Peyer's patch (tissue), 4 donors: ENCODE results near the gene SERGEF. TPM values are rescaled to one million over a fixed set of nuclear protein-coding genes. Genes with fewer than 3 reads are reported as not detected.

Source experiments
- DNase-seq, 3 donors: peaks; one replicate each; pipeline ENCODE4 v3.0.0-alpha.2; 2017 to 2019
- H3K27ac ChIP-seq, 4 donors: fragments of 200-600 bp; sonication (generic); one replicate each; pipeline ENCODE4 v1.5.1; 2016 to 2019
- H3K27me3 ChIP-seq, 2 donors: fragments of 200-600 bp; sonication (generic); one replicate each; pipeline ENCODE4 v1.5.1; 2019
- H3K36me3 ChIP-seq, 3 donors: fragments of 200-600 bp; sonication (generic); one replicate each; pipeline ENCODE4 v1.5.1; 2016 to 2019
- H3K4me1 ChIP-seq, 4 donors: fragments of 200-600 bp; sonication (generic); one replicate each; pipeline ENCODE4 v1.5.1; 2016 to 2019
- H3K4me3 ChIP-seq, 4 donors: fragments of 200-600 bp; sonication (generic); 1 replicate in 3 of 4; 2 replicates in 1 of 4; pipeline ENCODE4 v1.5.1; 2016 to 2019; ENCODE audit warnings: mild to moderate bottlenecking in 1 of 4
- H3K9me3 ChIP-seq, 4 donors: fragments of 200-600 bp; sonication (generic); one replicate each; pipeline ENCODE4 v1.5.1; 2016 to 2019; ENCODE audit warnings: mild to moderate bottlenecking in 1 of 4
- POLR2A ChIP-seq, 2 donors: fragments of 450-650 bp; IDR thresholded peaks; one replicate each; pipeline ENCODE4 v1.5.1; 2017; ENCODE audit warnings: antibody characterized with exemption in 2 of 2, mild to moderate bottlenecking in 2 of 2, moderate library complexity in 2 of 2
- total RNA-seq, 4 donors: library from RNA; depleted of rRNA; stranded (reverse); fragments of >200 nt; gene quantifications; one replicate each; pipeline ENCODE4 v1.1.0, GENCODE V29; 2016
- TF ChIP-seq, protein P1 (sequence below), 6 experiments: fragments of 450-650 bp in 4 of 6; fragments of 200-600 bp in 2 of 6; sonication (generic) in 1 of 6; IDR thresholded peaks; one replicate each; pipeline ENCODE4 v1.5.1; 2017 to 2019; ENCODE audit warnings: antibody characterized with exemption in 6 of 6, mild to moderate bottlenecking in 3 of 6, moderate library complexity in 1 of 6

The SERGEF gene
- total RNA-seq, 4 donors from 2014 or later: 19.4 to 40.4 (median 27.7) TPM

DNA sequence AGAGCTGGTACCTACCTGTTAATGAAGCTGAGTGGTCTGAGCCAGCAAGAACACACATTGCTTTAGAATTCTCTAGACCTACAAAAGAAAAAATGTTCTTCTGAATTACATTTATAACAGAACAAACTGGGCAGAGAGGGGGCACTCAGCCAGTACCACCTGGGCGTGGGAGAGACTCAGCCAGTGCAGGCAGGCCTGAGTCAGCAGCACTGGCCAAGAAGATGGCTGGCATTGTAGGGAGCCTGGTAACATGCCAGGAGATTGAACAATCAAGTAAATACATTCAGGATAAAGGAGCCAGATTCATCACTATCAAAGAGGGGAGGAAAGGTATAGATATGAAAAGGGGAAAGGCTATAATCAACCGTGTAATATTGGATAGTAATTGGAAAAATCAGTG lies 19.9 kb downstream of the SERGEF start:
- Histone ChIP-seq H3K4me3 (no peak overlapping the region), H3K36me3 (peaks cover 0 to 28% (median 3%) of the 10 kb centered on the region in 3 donors), H3K27me3 (no peaks in the 10 kb centered on the region), H3K9me3 (no peaks in the 10 kb centered on the region), H3K4me1 (no peaks in the 10 kb centered on the region), H3K27ac (no peak overlapping the region)
- no peak for DNase-seq
- TF ChIP-seq, protein P1, sequence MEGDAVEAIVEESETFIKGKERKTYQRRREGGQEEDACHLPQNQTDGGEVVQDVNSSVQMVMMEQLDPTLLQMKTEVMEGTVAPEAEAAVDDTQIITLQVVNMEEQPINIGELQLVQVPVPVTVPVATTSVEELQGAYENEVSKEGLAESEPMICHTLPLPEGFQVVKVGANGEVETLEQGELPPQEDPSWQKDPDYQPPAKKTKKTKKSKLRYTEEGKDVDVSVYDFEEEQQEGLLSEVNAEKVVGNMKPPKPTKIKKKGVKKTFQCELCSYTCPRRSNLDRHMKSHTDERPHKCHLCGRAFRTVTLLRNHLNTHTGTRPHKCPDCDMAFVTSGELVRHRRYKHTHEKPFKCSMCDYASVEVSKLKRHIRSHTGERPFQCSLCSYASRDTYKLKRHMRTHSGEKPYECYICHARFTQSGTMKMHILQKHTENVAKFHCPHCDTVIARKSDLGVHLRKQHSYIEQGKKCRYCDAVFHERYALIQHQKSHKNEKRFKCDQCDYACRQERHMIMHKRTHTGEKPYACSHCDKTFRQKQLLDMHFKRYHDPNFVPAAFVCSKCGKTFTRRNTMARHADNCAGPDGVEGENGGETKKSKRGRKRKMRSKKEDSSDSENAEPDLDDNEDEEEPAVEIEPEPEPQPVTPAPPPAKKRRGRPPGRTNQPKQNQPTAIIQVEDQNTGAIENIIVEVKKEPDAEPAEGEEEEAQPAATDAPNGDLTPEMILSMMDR (IDR thresholded peaks at IDR 0.05): no peak
- TF ChIP-seq POLR2A (IDR thresholded peaks at IDR 0.05): no peak

- TF ChIP-seq POLR2A (IDR thresholded peaks at IDR 0.05): no peak
- TF ChIP-seq, protein P1 (IDR thresholded peaks at IDR 0.05): peak; percentile 28 to 82 (median 76)
- Histone ChIP-seq H3K27me3 (no peaks in the 10 kb centered on the region), H3K4me3 (no peak overlapping the region), H3K4me1 (no peaks in the 10 kb centered on the region), H3K27ac (no peak overlapping the region), H3K36me3 (peaks cover 0 to 39% (median 3%) of the 10 kb centered on the region in 3 donors), H3K9me3 (no peaks in the 10 kb centered on the region)
- peak in 2 of 3 donors; percentile 22 to 69 for DNase-seq
These were observed 20.9 kb downstream of the SERGEF start for GRCh38 chr11:17991783-17992433.

GRCh38 chr11:17989306-17989705 lies 23.5 kb downstream of the SERGEF start:
- Histone ChIP-seq H3K9me3 (no peaks in the 10 kb centered on the region), H3K27ac (no peak overlapping the region), H3K36me3 (peaks cover 0 to 31% (median 3%) of the 10 kb centered on the region in 3 donors), H3K4me3 (no peak overlapping the region), H3K4me1 (no peaks in the 10 kb centered on the region), H3K27me3 (no peaks in the 10 kb centered on the region)
- TF ChIP-seq POLR2A (IDR thresholded peaks at IDR 0.05): no peak
- no peak for DNase-seq

GRCh38 chr11:17988465-17988864 lies 24.4 kb downstream of the SERGEF start:
- DNase-seq: no peak
- Histone ChIP-seq H3K36me3 (peaks cover 0 to 35% (median 3%) of the 10 kb centered on the region in 3 donors), H3K4me1 (no peaks in the 10 kb centered on the region), H3K27ac (no peak overlapping the region), H3K27me3 (no peaks in the 10 kb centered on the region), H3K9me3 (no peaks in the 10 kb centered on the region), H3K4me3 (no peak overlapping the region)
- no peak for TF ChIP-seq POLR2A (IDR thresholded peaks at IDR 0.05)
- TF ChIP-seq, protein P1 (IDR thresholded peaks at IDR 0.05): no peak

DNA sequence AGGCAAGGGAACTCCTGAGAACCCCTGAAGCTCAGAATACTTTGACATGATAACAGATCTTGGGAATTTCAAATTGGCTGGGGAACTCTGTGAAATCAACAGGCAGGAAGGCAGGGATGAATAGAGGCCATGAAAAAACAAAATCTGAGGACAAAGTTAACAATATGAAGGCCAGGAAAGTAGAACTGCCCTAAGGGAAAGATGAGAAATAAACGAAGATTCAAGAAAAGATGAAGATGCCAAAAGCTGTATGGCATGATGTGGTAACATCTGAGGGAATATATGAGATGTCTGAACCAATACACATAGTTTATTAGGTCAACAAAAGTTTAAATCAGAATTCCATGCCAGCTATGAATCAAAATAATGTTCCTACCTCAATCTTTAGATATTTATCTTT lies 25.0 kb downstream of the SERGEF start:
- Histone ChIP-seq H3K27me3 (no peaks in the 10 kb centered on the region), H3K27ac (no peak overlapping the region), H3K4me3 (no peak overlapping the region), H3K36me3 (peaks cover 0 to 35% (median 3%) of the 10 kb centered on the region in 3 donors), H3K9me3 (no peaks in the 10 kb centered on the region), H3K4me1 (no peaks in the 10 kb centered on the region)
- DNase-seq: no peak
- no peak for TF ChIP-seq POLR2A (IDR thresholded peaks at IDR 0.05)
- TF ChIP-seq, protein P1 (IDR thresholded peaks at IDR 0.05): no peak

GRCh38 chr11:17986711-17987220 lies 26.1 kb downstream of the SERGEF start:
- TF ChIP-seq, protein P1 (IDR thresholded peaks at IDR 0.05): peak in 2 of 6 experiments; percentile 44 to 61
- TF ChIP-seq POLR2A (IDR thresholded peaks at IDR 0.05): no peak
- Histone ChIP-seq H3K9me3 (no peaks in the 10 kb centered on the region), H3K4me3 (no peak overlapping the region), H3K36me3 (peaks cover 0 to 35% (median 3%) of the 10 kb centered on the region in 3 donors), H3K27me3 (no peaks in the 10 kb centered on the region), H3K27ac (no peak overlapping the region), H3K4me1 (no peaks in the 10 kb centered on the region)
- DNase-seq: no peak
